Measurements from ENCODE around the gene PARVA.
A peak's percentile ranks its signal among the peaks of the same experiment; 100 is the strongest.

PARVA gene

DNA sequence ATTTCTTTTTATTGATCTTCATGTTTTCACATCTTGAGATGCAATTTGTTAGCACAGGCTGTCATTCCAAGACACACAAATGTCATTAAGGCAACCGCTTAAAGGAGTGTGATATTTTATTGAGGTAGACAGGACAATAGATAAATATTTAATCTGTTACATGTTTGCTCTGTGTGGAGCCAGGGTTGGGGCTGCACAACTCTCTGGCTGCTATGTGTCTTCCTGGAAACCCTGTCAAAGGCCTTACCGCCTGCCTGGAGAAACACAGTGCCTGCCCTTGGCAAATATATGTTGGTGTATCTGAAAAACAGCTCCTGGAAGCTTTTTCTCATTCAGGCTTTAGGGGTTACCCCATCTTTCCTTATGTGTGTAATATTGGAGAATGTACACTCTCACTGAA is 157.2 kb downstream of the PARVA start:
- H3K4me3 ChIP-seq (ENCODE audit: low read length in 2 of 2), result no peak overlapping the region
- no peaks in the 10 kb centered on the region for H3K9me3 ChIP-seq (ENCODE audit: control insufficient read depth in 2 of 2, low read length in 2 of 2)
- H3K27ac ChIP-seq (ENCODE audit: low read depth in 2 of 2, low read length in 2 of 2), result no peak overlapping the region
- H3K36me3 ChIP-seq (ENCODE audit: control insufficient read depth in 2 of 2, insufficient read depth in 2 of 2, low read length in 2 of 2), result peaks cover 0 to 2% of the 10 kb centered on the region in 2 donors
- H3K4me1 ChIP-seq (ENCODE audit: control insufficient read depth in 2 of 2, insufficient read depth in 2 of 2, low read length in 2 of 2), result peaks cover 0 to 2% of the 10 kb centered on the region in 2 donors
- no peaks in the 10 kb centered on the region for H3K27me3 ChIP-seq (ENCODE audit: control insufficient read depth in 2 of 2, insufficient read depth in 2 of 2, low read length in 2 of 2)
- no peak overlapping the region for H3K9ac ChIP-seq (ENCODE audit: low read depth in 1 of 2, low read length in 2 of 2)

DNA sequence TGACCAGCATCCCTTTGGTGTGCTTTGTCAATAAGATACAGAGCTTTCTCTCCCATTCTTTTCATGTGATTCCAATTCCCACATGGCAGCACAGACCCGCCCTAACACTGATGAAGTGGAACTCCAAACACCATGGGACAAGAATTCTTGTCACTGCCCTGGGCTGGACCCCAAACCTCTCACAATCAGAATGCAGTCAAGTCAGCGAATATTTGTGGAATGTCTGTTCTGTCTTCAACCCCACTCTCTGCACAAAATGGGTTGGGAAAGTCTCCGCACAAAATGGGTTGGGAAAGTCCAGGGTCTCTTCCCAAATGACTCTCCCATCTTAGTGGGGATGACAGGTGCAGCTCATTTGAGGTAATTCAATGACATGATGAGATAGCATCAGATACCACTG is 157.9 kb downstream of the PARVA start:
- Histone ChIP-seq H3K4me3 (ENCODE audit: low read length in 2 of 2) (no peak overlapping the region), H3K27ac (ENCODE audit: low read depth in 2 of 2, low read length in 2 of 2) (no peak overlapping the region), H3K9me3 (ENCODE audit: control insufficient read depth in 2 of 2, low read length in 2 of 2) (no peaks in the 10 kb centered on the region), H3K27me3 (ENCODE audit: control insufficient read depth in 2 of 2, insufficient read depth in 2 of 2, low read length in 2 of 2) (no peaks in the 10 kb centered on the region), H3K36me3 (ENCODE audit: control insufficient read depth in 2 of 2, insufficient read depth in 2 of 2, low read length in 2 of 2) (peaks cover 0 to 2% of the 10 kb centered on the region in 2 donors), H3K4me1 (ENCODE audit: control insufficient read depth in 2 of 2, insufficient read depth in 2 of 2, low read length in 2 of 2) (peaks cover 0 to 2% of the 10 kb centered on the region in 2 donors), H3K9ac (ENCODE audit: low read depth in 1 of 2, low read length in 2 of 2) (no peak overlapping the region)

DNA sequence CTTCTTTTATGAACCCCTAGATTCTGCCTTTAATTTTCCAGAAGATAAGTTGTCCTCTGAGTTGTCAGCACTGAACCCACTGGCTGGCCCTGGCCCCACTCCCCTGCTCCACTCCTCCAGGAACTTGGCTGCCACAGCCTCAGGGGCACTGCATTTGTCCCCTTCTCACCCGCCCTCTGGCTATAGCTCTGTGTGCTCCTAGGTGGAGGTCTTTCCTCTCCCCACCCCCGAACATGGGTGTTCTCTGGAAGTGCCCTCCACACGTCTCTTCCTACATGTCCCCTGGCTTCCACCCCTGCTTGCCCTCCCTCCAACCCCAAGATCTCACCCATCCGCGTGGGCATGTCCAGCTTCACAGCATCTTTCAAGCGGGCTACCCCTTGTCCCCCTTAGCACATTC is 159.2 kb downstream of the PARVA start:
- Histone ChIP-seq H3K9ac (ENCODE audit: low read depth in 1 of 2, low read length in 2 of 2) (no peak overlapping the region), H3K36me3 (ENCODE audit: control insufficient read depth in 2 of 2, insufficient read depth in 2 of 2, low read length in 2 of 2) (peaks cover 0 to 2% of the 10 kb centered on the region in 2 donors), H3K4me3 (ENCODE audit: low read length in 2 of 2) (no peak overlapping the region), H3K27ac (ENCODE audit: low read depth in 2 of 2, low read length in 2 of 2) (no peak overlapping the region), H3K9me3 (ENCODE audit: control insufficient read depth in 2 of 2, low read length in 2 of 2) (no peaks in the 10 kb centered on the region), H3K27me3 (ENCODE audit: control insufficient read depth in 2 of 2, insufficient read depth in 2 of 2, low read length in 2 of 2) (no peaks in the 10 kb centered on the region), H3K4me1 (ENCODE audit: control insufficient read depth in 2 of 2, insufficient read depth in 2 of 2, low read length in 2 of 2) (peaks cover 0 to 2% of the 10 kb centered on the region in 2 donors)

DNA sequence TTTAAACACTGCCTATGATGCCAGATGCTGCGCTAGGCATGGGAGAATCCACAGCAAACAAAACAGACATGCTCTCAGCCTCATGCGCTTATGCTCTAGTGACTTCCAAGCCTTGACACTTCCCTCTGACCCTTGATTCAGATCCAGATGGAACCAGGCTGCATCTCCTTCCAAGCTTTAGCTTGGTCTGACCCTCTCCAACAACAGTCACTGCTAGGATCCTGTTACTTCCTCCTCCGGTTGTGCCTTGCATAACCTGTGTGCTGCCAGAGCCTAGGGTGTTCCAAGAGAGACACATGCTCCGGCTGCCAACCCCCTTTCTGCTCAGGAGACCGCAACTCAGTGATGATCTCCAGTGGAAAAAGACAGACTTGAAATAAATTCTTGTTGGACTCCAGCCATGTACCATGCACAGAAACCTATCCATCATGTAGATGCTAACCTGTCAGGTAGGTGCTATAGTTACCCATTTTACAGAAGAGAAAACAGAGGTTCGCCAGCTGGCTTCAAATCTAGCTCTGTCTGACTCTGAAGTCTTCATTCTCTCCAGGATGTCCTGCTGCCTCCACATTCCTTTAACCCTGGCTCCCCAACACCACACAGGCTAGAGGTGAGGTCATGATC is 160.5 kb downstream of the PARVA start:
- Histone ChIP-seq H3K36me3 (ENCODE audit: control insufficient read depth in 2 of 2, insufficient read depth in 2 of 2, low read length in 2 of 2) (peaks cover 0 to 2% of the 10 kb centered on the region in 2 donors), H3K4me3 (ENCODE audit: low read length in 2 of 2) (no peak overlapping the region), H3K27me3 (ENCODE audit: control insufficient read depth in 2 of 2, insufficient read depth in 2 of 2, low read length in 2 of 2) (no peaks in the 10 kb centered on the region), H3K9me3 (ENCODE audit: control insufficient read depth in 2 of 2, low read length in 2 of 2) (no peaks in the 10 kb centered on the region), H3K9ac (ENCODE audit: low read depth in 1 of 2, low read length in 2 of 2) (no peak overlapping the region), H3K4me1 (ENCODE audit: control insufficient read depth in 2 of 2, insufficient read depth in 2 of 2, low read length in 2 of 2) (peaks cover 0 to 2% of the 10 kb centered on the region in 2 donors), H3K27ac (ENCODE audit: low read depth in 2 of 2, low read length in 2 of 2) (no peak overlapping the region)

DNA sequence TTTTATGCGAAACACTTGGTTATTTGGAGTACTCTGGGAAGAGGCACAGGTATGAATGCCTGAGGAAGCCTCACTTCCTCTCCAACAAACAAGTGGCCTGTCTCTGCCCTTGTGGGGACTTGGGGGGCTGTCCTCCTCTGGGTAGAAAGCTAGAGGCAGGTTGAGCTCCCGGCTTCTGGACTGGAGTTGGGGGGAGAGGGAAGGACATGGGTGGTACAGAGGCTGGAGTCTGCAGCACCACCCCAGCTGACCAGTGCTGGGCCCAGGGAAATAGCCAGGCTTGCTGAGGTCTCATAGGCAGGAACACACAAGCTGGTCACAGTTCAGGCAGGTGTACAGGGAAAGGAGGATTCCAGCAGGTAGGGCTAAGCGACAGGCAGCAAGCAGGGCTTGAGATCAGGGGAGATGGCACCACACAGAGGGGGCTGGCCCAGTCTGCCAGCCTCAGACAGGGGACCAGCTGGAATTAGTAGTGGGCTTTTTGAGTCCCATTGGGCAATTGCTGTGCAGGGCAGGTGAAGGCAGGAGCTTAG is 161.6 kb downstream of the PARVA start:
- Histone ChIP-seq H3K9ac (ENCODE audit: low read depth in 1 of 2, low read length in 2 of 2) (no peak overlapping the region), H3K4me3 (ENCODE audit: low read length in 2 of 2) (no peak overlapping the region), H3K9me3 (ENCODE audit: control insufficient read depth in 2 of 2, low read length in 2 of 2) (no peaks in the 10 kb centered on the region), H3K27me3 (ENCODE audit: control insufficient read depth in 2 of 2, insufficient read depth in 2 of 2, low read length in 2 of 2) (no peaks in the 10 kb centered on the region), H3K27ac (ENCODE audit: low read depth in 2 of 2, low read length in 2 of 2) (peak overlapping the region in 1 of 2 donors; percentile 11), H3K36me3 (ENCODE audit: control insufficient read depth in 2 of 2, insufficient read depth in 2 of 2, low read length in 2 of 2) (no peaks in the 10 kb centered on the region), H3K4me1 (ENCODE audit: control insufficient read depth in 2 of 2, insufficient read depth in 2 of 2, low read length in 2 of 2) (peaks cover 0 to 2% of the 10 kb centered on the region in 2 donors)

DNA sequence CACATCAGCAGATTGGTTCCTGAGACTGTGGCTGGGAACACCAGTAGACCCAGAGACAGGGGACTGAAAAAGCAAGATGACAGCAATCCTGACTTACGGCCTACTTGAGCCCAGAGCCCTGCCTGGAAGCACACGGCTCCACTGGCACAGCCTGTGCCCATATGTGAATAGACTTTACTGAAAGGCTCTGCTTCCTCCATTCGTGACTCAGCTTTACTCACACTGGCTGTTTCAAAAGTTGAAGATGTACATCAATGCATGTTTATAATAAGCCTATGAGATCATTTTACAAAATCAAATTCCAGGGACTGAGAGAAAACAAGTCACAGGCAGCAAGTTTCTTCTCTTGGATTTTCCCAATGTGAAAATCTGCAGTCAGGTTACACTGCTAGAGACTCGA is 162.2 kb downstream of the PARVA start:
- peak overlapping the region in 1 of 2 donors; percentile 11 for H3K27ac ChIP-seq (ENCODE audit: low read depth in 2 of 2, low read length in 2 of 2)
- no peak overlapping the region for H3K9ac ChIP-seq (ENCODE audit: low read depth in 1 of 2, low read length in 2 of 2)
- H3K27me3 ChIP-seq (ENCODE audit: control insufficient read depth in 2 of 2, insufficient read depth in 2 of 2, low read length in 2 of 2), result no peaks in the 10 kb centered on the region
- H3K4me1 ChIP-seq (ENCODE audit: control insufficient read depth in 2 of 2, insufficient read depth in 2 of 2, low read length in 2 of 2), result peaks cover 0 to 2% of the 10 kb centered on the region in 2 donors
- no peaks in the 10 kb centered on the region for H3K9me3 ChIP-seq (ENCODE audit: control insufficient read depth in 2 of 2, low read length in 2 of 2)
- H3K36me3 ChIP-seq (ENCODE audit: control insufficient read depth in 2 of 2, insufficient read depth in 2 of 2, low read length in 2 of 2), result no peaks in the 10 kb centered on the region
- no peak overlapping the region for H3K4me3 ChIP-seq (ENCODE audit: low read length in 2 of 2)

DNA sequence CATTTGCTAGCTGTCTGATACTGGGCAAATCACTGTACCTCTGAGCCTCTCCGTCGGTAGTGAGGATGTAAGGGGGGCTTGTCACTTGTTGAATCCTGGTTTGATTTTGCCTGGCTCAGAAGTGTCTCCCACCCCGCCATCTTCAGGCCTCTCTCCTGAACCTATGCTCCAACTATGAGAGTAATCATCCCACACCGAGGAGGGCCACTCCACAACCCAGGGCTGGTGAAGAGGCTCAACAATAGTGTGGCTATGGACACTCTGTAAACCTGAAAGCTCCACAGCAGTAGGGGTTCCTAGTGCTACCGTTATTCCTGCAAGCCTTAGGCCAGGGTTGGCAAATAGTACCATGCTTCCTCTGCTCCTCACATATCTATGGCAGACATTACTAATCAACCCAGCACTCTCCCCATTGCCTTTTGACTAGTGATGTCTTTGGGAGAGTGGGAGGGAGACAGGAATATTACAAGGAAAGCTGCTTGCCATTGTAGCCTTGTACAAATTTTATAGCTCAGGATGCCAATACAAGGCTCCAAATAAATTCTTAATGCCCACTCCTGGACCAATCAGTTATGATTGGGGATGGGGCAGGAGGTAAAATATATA is 162.8 kb downstream of the PARVA start:
- Histone ChIP-seq H3K4me3 (ENCODE audit: low read length in 2 of 2) (no peak overlapping the region), H3K36me3 (ENCODE audit: control insufficient read depth in 2 of 2, insufficient read depth in 2 of 2, low read length in 2 of 2) (no peaks in the 10 kb centered on the region), H3K27me3 (ENCODE audit: control insufficient read depth in 2 of 2, insufficient read depth in 2 of 2, low read length in 2 of 2) (no peaks in the 10 kb centered on the region), H3K27ac (ENCODE audit: low read depth in 2 of 2, low read length in 2 of 2) (peak overlapping the region in 1 of 2 donors; percentile 18), H3K4me1 (ENCODE audit: control insufficient read depth in 2 of 2, insufficient read depth in 2 of 2, low read length in 2 of 2) (no peaks in the 10 kb centered on the region), H3K9ac (ENCODE audit: low read depth in 1 of 2, low read length in 2 of 2) (no peak overlapping the region), H3K9me3 (ENCODE audit: control insufficient read depth in 2 of 2, low read length in 2 of 2) (no peaks in the 10 kb centered on the region)

DNA sequence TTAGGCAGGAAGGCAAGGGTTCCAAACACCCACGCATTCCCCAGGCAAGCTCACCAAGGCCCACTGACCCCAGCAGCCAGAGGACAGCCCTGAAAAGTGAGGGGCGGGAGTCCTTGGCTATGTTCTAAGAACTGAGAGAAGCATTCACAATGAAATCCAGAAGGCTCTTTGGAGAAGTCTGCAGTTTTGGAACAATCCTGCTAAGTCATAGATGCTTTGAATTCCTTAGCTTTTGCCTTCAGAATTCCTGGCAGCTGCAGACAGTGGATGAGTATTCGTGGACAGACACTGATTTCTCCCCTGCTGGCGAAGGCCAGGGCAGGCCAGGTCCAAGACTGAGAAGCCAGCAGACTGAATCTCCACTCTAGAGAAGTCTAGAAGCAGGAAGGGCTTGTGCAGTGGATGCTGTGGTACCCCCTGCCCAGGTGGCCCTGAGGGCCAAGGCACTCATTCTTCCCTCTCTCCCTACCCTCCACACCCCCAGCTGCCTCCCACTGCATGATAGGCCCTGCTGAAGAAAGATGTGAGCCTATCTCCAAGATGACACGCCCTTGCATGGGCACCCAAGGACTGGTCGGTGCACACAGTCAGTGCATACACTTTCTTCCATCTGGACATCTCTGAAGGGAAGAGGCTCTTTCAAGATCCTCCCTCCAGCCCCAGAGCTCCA is 163.7 kb downstream of the PARVA start:
- no peak overlapping the region for H3K9ac ChIP-seq (ENCODE audit: low read depth in 1 of 2, low read length in 2 of 2)
- H3K36me3 ChIP-seq (ENCODE audit: control insufficient read depth in 2 of 2, insufficient read depth in 2 of 2, low read length in 2 of 2), result no peaks in the 10 kb centered on the region
- no peak overlapping the region for H3K4me3 ChIP-seq (ENCODE audit: low read length in 2 of 2)
- no peaks in the 10 kb centered on the region for H3K4me1 ChIP-seq (ENCODE audit: control insufficient read depth in 2 of 2, insufficient read depth in 2 of 2, low read length in 2 of 2)
- no peak overlapping the region for H3K27ac ChIP-seq (ENCODE audit: low read depth in 2 of 2, low read length in 2 of 2)
- no peaks in the 10 kb centered on the region for H3K27me3 ChIP-seq (ENCODE audit: control insufficient read depth in 2 of 2, insufficient read depth in 2 of 2, low read length in 2 of 2)
- no peaks in the 10 kb centered on the region for H3K9me3 ChIP-seq (ENCODE audit: control insufficient read depth in 2 of 2, low read length in 2 of 2)

DNA sequence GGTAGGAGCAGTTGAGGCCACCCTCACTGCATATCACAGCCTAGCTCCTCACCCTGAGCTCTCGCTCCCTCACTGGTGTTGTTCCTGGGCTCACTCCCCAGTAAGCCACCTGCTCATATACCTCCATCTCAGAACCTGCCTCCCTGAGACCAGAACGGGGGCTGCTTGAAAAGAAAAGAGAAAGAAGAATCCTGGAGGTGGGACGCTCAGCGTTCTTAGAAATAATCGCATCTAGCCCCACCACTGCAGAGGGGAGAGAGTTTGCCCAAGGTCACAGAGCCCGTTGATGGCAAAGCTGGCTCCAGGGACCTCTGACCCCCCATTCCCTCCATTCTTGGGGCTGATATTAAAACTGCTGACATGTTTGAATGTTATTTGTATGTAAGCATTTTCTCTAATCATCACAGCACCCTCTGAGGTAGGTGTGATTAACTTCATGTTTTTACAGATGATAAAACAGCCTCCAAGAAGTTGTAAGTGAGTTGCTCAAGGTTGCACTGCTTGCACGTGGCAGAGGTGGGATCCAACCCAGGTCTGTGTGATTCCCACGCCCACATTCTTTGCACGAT is 164.3 kb downstream of the PARVA start:
- Histone ChIP-seq H3K27ac (ENCODE audit: low read depth in 2 of 2, low read length in 2 of 2) (no peak overlapping the region), H3K27me3 (ENCODE audit: control insufficient read depth in 2 of 2, insufficient read depth in 2 of 2, low read length in 2 of 2) (no peaks in the 10 kb centered on the region), H3K4me3 (ENCODE audit: low read length in 2 of 2) (no peak overlapping the region), H3K4me1 (ENCODE audit: control insufficient read depth in 2 of 2, insufficient read depth in 2 of 2, low read length in 2 of 2) (no peaks in the 10 kb centered on the region), H3K36me3 (ENCODE audit: control insufficient read depth in 2 of 2, insufficient read depth in 2 of 2, low read length in 2 of 2) (no peaks in the 10 kb centered on the region), H3K9ac (ENCODE audit: low read depth in 1 of 2, low read length in 2 of 2) (no peak overlapping the region), H3K9me3 (ENCODE audit: control insufficient read depth in 2 of 2, low read length in 2 of 2) (no peaks in the 10 kb centered on the region)
